HG03196 (cell line): ENCODE results near the gene ADORA3.
"Not testable (repeated sequence)": the region's sequence is repeated elsewhere in the genome, so short reads cannot be mapped to it uniquely, and the experiment has no call there.

Experiments used
- ATAC-seq: cut with Tn5 transposase; IDR thresholded peaks from one replicate; pipeline ENCODE4 v1.9.1; 2021; ENCODE audit not compliant: unreplicated experiment

Gene ADORA3

DNA sequence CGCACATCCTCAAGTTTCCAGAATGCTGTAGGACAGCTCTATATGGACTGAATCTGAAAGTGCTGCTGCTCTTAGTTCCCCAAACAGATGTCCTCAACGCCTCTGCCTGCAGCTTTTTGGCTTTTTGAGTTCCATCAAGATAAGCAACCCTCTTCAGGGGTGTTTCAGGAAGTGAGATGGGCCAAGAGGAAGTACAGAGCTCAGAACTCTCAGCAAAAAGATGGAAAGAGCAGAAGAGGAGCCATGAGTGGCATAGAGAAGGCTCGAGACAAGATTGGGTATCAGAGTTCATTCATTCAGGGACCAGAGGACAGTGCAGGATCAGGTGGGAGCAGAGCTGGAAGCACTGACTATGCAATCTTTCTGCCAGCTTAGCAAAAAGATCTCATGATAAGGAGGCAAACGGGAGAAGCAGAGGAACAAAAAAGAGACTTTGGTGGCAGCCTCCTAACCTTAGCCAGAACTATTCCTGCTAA, at the start of gene ADORA3, which contains the start of gene TMIGD3:
Gene ADORA3 (minus strand): TSS at position 49 of the 476 bp plus-strand sequence. CDS start 279 bp downstream, outside the sequence.
Gene TMIGD3 (minus strand): TSS at position 49 of the 476 bp plus-strand sequence. CDS start 279 bp downstream, outside the sequence.
- no peak for ATAC-seq

DNA sequence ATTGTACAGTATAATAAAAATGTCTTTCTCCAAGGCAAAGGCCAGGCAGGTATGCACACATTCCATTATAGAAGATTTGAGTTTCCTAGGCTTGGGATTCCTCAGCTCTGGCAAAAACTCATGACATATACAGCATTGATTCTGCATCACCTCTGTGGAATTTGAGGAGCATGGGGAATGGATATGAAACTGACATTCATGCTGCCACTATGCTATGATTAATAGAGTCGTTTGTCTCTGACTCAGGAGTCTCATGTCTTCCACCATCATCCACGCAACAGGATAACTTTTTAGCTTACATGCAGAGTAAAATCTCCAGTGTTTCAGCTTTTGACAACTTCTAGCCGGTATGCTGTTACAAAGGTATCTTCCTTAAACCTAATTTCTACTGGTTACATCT, 49.8 kb upstream of the ADORA3 start:
- no peak for ATAC-seq

DNA sequence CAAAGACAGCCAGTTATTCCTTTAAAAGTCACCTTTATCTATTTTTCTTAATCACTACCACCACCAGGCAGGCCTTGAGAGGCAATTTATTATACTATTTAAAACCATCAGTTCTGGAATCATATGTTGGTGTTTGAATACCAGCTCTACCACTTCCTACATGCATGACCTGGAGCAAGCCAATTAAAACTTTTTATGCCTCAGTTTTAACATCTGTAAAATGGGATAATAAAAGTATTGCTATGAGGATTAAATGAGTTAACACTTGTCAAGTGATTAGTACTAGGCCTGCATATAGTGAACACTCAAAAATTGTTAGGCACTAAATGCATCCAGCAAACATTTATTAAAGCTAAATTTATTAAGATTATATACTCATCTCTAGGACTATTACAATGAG, 49.2 kb upstream of the ADORA3 start:
- ATAC-seq: no peak

DNA sequence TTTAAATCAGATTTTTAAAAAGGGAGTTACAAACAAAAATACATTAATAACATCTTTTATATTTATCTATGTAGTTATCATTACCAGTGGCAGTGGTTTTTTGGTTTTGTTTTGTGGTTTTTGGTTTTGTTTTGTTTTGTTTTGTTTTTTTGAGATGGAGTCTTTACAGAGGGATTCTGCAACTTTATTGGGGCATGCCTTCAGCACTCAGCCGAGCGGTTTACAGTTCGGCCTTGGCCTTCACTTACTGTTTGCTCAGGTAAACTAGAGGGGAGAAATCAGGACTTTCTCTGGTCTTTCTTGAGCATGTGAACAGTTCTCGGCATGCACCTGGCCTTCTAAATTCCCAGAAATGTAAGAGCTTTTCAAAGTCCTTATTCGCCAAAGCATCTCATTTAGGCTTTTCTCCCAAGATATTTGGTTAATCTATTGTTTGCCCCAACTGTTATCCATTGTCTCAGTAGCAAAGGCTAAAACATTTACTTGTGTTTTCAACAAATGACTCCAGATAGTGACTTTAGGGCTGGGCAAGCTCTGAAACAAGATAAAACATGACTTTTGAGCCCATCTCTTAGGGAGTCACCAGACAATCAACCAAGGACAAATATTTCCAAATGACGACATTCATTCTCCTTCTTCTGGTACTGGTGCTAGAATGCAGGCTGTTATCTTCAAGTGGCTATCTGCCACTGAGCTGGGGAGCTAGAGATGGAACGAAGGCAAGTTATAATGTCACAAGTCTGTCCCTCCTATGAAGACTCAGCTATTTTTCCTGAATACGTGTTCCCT, 48.4 kb upstream of the ADORA3 start:
- no peak for ATAC-seq

DNA sequence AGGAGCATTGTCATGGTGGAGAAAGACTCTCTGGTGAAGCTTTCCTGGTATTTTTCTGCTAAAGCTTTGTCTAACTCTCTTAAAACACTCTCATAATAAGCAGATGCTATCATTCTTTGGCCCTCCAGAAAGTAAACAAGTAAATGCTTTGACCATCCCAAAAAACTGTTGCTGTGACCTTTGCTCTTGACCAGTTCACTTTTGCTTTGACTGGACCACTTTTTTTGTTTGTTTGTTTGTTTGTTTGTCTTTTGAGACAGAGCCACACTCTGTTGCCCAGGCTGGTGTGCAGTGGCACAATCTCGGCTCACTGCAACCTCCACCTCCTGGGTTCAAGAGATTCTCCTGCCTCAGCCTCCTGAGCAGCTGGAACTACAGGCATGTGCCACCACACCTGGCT, 44.4 kb upstream of the ADORA3 start:
- not testable (repeated sequence) for ATAC-seq

DNA sequence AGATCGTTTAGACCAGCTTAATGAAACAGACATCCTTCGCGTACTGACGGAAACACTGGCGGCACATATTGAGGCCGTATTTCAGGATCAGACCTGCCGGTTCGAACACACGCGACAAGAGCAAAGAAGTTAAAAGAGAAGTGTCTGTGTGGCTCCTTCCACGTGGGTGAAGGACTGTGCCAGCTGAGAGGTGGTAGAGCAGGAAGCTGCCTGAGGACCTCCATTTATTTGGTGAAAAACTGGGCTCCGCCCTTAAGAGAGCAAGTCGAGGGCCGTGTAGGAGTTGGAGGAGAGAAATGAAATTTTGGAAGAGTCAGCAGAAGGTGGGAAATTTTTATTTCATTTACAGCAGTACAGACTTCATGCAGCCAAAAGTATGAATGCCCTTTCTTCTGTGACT, 38.8 kb upstream of the ADORA3 start:
- no peak for ATAC-seq

DNA sequence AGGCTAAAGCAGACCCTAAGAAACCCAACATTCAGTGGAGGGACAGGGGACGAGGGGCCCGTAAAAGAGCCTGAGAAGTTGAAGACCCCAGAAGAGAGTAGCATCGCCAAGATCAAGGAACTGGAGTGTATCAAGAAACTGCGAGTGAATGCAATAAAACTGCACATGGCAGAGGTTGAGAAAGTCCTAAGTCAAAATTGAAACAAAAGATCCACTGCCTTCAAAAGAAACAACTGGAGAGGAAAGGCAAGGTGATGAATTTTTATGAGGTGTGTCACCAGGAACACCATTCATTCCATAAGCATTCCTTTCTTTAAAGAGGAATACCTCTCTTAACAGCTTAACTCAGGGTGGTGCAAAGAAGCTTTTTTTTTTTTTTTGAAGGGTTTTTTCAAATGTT, 38.3 kb upstream of the ADORA3 start:
- ATAC-seq: no peak

DNA sequence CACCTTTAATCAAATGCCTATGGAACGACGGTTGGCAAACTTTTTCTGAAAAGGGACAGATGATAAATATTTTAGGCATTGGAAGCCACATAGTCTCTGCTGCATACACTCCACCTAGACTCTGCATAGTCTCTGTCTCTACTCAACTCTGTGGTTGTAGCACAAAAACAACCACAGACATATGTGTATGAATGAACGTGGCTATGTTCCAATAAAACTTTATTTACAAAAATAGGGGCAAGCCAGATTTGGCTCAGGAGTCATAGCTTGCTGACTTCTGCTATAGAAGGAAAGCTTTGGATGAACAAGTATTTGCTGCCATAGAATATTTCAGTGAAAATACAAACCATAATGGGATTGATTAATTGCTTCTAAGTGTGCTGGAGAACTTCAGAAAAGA, 37.5 kb upstream of the ADORA3 start:
- no peak for ATAC-seq

DNA sequence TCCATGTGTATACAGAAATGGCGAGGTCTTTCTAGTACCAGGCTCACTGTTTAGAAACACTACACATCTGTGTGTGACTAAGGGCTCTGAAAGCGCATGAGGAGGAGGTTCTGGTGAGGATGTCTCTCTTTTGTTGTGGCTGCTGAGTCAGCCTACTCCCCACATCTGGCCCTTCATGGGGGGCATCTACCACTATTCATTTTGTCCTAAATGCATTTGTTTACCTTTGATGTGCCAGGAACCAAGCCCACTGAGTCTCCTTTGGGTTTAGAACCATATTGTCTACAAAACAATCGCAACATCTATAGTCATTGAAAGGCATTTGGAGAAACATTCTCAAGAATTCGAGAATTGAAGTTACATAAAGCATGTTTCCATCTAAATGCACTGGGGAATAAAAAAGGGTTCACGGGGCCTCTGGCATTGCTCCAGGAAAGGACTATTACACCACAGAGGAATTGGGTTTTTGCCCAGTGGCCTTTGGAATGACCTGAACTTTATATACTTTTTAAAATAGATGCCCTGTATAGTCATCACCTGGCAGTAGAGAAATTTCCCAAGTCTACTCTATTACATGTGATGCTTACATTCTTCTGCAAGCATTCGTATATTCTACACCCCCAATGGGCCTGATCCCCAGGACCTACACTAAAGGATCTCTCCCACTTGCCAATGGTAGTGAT, 35.1 kb upstream of the ADORA3 start:
- no peak for ATAC-seq

DNA sequence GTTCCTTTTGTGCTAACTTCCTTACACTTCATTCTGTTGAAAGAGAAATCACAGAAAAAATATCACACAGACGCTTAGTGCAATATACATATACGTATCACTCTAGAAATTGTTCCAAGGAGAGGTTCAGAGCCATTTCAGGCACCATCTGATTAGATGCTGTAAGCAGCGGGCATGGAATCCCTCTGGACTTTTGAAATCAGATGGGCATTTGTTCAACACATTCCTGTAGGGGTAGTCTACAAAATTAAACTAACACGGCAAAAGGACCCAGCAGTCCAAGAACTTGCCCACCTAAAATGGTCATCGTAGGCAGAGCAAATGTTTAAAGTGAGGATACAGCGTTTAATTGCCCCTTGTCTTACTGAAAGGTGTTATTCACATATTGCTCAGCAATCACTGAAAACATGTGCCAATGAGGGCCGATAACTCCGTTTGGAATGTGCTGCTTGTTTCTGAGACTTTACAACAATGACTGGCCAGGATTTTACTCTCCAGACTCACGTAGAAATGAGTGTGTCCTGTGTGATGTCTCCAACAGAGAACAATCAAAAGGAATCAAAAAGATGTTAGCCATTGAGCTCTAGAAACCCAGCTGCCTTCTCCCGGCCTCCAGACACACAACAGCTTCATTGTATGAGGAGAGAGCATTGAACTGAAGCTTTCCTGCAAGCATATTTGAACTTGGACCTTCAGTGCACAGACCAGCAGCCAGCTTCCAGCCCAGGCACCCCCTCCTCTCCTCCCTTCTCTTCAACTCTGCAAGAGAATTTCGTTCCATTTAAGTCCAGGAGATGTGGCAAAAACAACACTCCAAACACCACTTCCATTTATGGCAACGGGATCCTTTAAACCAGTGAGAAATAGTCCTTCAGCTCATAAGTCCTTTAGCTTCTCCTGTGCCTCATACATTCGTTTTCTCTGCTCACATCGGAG, 32.1 kb upstream of the ADORA3 start:
- no peak for ATAC-seq

DNA sequence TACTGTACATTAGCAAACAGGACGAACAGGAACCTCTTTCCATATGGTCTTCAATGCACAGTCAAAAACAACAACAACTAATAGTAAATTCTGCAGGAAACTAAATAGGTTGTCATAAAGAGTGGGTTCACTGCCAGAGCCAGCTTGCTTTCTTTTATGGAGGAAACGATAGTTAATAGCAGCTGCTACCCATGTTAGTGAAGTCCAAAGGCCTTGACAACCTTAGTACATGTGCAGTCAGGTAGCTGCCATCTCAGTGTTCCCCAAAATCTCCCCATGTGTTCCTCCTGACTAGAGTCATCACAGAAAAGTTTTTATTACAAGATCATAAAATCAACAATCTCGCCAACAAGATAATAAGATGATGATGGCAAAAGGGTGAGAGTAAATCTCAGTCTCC, 16.6 kb upstream of the ADORA3 start:
- no peak for ATAC-seq

DNA sequence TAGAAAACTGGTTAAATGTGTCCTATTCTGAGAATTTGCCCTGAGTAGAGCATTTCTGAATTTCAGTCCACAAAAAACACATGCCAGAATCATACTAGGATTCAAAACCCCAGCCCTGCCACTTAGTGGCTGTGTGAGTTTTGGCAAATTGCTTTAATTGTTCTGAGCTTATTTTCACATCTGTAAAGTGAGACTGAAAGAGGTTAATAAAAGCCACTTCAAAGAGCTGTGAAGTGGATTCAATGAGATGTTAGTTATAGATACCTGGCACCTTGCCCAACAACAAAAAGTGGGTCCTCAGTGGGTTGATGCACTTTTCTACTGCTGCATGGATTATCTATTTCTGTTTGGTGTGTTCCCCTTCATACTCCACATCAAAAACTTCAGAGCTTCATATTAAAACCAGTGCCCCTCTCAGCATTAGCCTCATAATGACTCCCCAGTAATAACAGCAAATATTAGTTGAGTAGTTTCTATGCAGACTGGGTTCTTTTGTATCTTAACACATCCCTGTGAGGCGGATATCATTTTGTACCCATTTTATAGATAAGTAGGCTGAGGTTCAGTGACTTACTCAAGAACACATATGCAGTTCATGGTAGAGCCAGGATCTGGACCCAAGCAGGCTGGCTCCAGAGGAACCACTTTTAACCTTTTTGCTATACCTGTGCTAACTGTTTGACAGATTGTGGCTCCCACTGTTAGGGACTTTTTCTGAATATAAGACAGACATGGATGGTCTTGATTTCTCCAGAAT, 14.2 kb upstream of the ADORA3 start:
- ATAC-seq: no peak

DNA sequence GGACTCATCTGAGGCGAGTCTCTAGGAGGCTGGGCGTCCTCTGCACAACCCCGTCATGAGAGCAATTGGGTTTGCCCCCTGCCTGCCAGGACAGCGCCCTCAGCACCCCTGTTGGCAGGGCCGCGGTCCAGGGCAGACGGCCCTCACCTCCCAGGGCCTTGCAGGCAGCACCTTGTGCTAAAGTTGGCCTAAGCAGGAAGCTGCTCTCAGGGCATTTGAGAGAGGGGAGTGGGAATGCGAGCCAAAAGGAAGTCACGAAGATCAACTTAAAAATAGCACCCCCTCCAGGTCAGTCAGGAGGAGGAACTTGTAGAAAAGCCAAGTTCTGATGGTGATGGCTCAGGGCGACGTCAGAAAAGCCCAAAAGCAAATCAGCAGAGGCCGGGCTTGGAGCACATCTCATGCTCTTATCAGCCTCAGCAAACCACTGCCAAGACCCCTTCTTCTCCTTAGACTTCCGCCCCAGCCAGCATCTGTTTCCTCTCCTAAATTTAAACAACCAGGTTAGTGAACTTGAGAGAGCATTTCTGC, 12.6 kb upstream of the ADORA3 start:
- no peak for ATAC-seq

DNA sequence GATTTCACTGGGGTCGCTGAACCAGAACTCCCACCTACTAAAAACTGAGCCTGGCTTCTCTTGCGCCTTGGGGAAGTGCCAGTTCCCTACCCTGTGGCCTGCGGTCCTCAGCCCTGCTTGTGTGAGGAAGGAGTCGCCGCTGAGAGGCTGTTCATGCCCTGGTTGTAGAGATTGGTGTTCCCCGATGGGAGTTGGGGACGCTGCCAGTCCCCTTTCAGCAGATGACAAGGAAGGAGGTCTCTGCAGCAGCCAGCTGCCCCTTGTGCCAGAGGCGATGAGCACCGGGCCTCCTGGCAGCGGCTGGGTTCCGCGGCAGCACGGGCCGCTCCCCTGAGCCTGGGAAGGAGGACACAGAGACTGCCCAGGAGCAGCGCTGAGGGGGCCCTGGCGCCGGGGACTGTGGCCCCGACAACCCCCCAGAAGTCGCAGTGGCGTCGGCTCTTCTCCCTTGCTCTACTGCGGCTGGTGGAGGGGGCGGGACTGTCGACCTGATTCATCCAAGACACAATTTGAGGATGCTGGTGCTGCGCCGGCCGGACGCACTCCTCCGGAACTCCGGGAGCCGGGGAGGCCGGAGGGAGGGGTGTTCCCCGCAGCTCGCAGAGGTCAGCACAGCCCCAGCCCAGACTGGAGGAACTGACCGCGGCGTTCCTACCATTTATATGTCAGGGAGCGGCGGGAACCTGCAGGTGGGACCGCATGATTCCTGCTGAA, 12.0 kb upstream of the ADORA3 start:
- ATAC-seq: no peak

DNA sequence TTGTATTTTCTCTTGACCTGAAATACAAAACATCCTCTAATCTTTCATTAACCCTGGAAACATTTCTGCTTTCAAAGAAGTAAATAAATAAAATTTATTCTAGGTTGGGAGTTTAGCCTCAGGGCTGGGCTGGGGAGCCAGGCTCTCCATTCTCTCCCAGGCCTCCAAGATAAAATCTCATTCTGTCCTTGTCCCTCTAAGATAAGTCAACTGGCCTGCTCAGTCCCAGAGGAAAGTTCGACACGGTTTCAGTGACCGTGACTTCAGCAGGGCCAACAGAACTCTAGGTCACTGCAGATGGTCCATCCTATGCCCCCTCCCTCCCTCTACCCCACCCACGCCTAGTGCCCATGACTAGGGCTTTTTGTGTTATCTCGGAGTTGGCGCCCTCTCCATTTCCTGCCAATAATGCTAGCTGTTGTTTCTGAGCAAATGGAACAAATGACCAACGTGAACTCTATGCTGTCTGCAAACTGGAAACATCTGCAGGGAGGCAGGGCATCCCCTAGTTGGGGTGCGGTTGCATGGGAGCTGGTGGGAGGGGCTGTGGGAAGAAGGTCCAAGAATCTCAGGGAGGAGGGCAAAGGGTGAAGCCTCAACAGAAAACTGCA, 10.1 kb upstream of the ADORA3 start:
- ATAC-seq: no peak

DNA sequence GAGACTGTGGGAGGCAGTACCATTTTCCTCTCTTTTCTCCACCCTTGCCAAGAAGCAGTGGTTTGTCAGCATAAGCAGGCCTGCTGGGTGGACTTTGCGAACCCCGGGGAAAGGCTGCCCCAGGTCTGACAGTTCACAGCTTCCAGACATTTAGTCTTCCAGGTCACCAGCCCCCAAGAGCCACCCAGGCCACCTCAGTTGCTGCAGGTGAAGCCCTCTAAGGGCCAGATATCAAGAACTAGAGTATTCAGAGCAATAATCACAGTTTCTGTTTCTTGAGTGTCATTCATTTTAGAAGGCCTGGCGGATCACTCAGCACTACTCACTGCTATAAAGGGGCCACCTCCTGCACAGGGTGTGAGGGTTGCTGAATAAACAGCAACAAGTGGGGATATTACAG, 9.5 kb upstream of the ADORA3 start:
- no peak for ATAC-seq

DNA sequence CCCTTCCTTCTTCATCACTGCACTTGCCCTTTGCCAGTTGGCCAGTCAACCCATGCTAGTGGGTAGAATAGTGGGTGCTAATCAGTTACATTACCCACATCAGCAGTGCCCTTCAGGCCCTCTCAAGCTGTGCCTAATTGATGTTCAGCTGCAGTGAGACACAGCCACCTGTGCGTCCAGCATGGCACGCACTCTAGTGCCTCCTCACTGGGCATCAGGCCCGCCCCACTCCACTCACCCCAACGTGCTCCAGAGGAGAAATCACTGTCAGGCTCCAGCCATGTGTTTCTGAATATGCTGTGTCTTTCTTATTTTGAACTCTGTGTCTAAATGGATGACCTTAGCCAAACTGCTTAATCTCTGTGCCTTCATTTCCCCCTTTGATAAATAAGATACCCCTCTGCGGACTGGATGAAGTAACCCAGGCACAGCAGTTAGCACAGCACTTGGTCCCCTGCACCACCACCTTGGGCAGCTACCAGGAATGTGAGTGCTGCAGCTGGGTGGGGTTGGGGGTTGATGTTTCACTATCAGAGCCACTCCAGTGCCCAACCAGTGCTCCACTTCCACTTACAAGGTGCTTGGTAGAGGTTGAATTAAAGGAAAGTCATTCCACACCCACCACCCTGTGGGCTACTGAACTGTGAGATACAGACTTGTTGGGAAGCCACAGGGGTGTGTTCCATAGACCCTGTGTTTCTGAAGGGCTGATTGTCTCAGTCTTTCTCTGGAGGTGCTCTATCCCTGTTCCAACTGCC, 8.9 kb upstream of the ADORA3 start:
- no peak for ATAC-seq

DNA sequence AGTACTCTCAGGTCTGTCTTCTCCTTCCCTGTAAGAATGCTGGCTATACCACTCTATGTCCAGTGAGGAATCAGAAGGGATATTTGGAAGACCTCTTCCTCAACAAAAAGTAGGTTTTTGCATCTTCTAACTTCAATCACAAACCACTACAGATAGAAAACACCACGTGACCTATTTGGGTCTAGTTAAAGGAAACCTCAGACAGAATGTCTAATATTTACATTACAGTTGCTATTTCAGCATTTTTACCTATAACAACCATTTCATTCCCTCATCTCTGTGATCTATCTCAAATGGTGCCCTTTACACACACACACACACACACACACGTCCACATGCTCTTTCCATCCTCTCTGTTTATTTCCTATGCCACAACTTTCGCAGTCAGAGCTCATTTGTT, 7.9 kb upstream of the ADORA3 start:
- ATAC-seq: no peak

DNA sequence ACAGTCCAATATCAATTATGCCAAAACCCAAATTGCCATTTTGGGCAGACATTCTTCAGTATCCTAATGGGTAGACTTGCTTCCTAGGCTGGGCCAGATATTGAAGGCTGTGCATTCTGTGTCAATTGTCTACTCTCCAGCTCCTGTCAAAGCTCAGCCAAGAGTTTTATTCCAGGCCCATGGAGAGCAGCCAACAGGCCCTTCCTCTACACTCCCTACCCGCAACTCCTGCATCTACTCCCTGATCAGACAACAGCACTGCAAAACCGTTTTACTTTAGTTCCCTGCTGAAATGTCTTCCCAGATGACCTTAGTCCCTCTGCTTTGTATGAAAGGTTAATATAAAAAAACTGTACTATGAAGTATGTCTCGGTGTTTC, 6.6 kb upstream of the ADORA3 start:
- ATAC-seq: no peak
